Colon (tissue), 2 donors: Measurements from ENCODE around the gene HSPA8.

Experiments used
- FAIRE-seq: peaks from 2 replicates; lab custom pipeline; 2012; peaks lifted over from hg19 to GRCh38; lab: Jason Lieb, UNC
- donor health status: control.
- donor health status: control.

HSPA8 gene

DNA sequence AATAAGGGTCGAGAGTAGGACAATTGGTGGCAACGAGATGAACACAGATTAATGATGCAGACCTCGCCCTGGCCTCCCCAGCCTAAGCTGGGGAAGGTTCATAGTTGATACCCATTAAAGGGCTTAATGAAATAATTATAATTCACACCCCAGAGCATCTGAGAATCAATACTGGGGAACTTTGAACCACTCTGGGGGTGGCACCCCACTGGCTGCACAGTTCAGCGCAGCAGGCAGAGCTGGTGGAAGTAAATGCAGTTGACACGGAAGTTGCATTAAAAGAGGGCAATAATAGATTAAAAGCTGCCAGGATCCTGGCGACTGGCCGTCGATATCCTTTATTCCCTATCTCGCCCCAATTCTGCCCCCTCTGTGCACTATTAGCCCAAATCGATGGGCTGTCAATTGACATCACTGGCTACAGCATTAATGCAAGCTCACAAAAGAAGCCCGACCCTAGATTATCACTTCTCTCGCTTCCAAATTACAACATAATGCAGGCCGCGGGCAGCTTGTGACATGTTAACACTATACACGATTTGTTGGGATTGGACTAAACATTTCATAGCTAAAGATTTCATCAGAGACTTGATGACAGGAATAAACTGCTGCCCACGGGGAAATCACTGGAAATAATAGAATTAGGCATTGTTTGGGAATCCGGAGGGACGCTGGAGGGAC is 14.5 kb downstream of the HSPA8 start:
- FAIRE-seq: no peak

DNA sequence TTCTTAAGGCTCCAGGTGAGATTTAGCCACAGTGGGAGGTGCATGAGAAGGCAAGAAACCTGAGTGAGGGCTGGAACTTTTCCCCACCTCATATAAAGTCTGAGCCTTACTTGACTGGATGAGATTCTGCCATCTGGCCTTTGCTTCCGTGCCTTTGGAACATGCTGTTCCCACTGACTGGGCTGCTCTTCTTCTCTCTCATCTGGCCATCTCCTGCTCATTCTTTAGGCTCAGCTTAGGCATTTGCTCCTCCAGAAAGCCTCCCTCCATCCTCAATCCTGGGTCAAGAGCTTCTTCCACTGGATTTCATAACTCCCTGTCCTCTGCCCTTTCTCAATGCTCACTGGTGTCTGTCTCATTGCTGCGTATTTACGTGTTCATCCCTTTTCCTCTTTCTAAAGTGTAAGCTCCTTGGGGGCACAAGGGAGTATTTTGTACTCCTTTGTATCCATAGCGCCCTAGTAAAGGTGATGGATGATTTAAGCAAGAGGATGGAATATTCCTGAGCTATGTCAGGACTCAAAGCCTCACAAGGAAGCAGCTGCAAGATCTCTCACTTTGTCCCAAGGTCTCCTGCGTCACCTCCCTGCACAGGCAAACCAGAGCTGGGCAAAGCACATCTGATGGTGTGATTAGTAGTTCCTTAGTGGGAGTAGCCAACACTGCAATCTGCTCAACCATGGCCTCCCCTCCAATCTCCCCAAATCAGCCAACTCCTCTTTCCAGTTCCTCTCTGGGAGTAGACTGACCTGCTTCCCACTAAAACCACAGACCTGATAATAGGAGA is 15.3 kb downstream of the HSPA8 start:
- no peak for FAIRE-seq

DNA sequence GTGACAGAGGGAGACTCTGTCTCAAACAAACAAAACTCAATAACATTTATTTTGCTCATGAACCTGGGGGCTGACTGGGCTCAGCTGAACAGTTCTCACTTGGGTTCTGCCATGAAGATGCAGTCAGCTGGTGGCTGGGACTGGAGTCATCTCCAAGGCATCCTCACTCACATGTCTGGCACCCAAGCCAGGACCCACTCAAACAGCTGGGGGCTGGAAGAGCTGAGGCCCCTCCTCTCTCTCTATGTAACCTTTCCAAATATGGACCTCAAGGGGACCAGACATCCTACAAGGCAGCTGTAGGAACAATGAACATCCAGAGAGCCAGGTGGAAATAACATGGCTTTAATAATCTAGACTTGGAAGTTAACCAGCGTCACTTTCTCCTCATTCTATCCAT is 16.8 kb downstream of the HSPA8 start:
- no peak for FAIRE-seq

DNA sequence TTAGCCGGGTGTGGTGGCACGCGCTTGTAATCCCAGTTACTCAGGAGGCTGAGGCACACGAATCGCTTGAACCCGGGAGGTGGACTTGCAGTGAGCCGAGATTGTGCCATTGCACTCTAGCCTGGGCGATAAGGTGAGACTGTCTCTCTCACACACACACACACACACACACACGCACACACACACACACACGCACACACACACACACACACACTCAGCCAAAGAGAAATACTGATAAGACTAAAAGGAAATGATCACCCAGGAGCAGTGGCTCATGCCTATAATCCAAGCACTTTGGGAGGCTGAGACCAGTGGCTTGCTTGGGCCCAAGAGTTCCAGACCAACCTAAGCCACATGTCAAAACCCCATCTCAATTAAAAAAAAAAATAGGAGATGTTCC is 20.8 kb downstream of the HSPA8 start:
- no peak for FAIRE-seq

DNA sequence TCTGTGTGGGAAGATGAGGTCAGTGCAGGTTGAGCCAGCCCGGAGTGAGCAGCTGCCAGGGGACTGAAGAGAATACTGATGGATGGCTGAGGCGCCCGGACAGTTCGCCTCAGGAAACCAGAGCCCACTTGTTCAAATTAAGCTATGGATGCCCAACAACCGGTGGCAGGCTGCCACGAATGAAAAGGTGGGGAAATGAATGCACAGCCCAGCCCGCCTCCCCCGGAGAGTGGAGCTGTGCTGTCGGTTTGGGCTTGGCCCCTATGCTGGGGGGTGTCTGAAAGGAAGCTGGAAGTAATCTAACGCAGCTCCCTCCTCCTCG is 21.9 kb downstream of the HSPA8 start:
- FAIRE-seq: no peak

DNA sequence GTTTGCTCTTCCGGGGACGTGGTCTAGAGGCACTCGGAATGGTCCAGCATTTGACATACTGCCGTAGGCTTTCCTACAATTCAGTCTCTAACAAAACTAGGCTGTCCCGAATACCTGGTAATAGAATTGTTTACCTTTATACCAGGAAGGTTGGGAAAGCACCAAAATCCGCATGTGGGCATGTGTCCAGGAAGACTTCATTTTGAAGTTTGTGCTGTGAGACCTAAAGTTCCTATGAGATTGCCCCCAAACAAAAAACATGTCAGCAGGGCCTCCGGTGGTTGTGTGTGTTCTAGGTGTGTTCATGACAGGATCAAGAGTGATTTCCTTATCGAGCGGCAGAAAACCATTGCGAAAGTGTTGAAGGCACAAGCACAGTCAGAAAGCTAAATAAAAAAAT is 26.1 kb downstream of the HSPA8 start:
- no peak for FAIRE-seq

DNA sequence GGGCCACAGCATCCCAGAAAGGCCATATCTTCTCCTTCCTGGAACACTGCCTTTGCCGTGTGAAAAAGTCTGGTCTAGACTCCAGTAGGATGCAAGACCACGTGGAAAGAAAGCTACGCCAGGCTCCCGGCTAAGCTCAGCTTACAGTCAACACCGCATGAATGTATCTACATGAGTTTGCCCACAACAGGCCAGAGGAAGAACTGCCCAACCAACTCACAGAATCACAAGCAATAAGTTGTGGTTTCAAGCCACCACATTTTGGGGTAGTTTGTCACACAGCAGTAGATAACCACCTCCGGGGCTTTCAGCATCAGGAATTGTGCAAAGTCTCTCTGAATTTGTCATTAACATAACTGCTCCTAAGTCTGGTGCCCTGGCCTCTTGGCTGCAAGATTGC is 27.3 kb downstream of the HSPA8 start:
- FAIRE-seq: no peak

DNA sequence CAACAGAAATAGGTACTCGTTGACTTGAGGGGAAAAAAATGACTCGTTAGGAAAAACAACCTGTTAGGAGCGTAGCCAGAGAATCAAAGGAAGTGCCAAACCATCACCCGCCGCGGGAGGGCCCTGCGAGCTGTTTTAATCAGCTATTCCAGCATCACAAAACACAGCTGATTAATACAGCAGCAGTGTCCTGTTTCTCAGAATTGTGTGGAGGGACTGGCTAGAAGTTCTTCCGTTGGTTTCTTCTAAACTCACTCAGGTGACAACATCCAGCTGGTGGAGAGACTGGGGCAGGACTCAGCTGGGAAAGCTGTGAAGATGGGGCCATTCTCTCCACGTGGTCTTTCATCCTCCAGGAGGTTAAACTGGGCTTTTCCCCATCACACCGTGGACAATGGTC is 28.0 kb downstream of the HSPA8 start:
- FAIRE-seq: no peak

DNA sequence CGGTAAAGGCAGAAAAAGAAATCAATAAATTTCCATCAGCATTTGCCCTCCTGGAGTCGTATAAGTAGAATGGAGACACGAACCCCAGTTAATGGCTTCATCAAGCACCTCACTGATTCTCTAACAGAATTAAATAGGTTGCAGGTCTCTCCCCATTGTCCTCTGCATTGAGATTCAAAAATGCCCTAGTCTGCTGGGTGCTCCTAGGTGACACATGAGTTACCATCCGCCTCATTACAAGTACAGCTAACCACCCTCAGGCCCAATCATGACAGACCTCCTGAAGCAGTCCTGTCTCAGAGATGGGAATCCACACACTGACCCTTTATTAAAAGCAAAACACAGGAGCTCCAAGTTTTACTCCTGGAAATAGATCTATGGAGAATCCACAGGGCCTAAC is 31.4 kb downstream of the HSPA8 start:
- FAIRE-seq: no peak

DNA sequence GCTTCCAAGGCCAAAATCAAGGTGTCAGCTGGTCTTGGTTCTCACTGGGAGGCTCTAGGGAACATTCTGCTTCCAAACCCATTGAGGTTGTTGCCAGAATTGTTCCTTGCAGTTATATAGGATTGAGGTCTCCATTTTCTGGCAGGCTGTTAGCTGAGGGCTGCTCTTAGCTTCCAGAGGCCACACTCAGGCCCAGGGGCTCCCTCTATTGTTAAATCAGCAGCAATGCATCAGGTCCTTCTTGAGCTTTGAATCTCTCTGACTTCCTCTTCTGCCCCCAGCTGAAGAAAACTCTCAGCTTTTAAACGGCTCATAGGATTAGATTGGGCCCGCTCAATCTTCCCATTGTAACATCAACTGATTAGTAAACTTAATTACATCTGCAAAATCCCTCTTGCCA is 41.0 kb downstream of the HSPA8 start:
- FAIRE-seq: no peak

DNA sequence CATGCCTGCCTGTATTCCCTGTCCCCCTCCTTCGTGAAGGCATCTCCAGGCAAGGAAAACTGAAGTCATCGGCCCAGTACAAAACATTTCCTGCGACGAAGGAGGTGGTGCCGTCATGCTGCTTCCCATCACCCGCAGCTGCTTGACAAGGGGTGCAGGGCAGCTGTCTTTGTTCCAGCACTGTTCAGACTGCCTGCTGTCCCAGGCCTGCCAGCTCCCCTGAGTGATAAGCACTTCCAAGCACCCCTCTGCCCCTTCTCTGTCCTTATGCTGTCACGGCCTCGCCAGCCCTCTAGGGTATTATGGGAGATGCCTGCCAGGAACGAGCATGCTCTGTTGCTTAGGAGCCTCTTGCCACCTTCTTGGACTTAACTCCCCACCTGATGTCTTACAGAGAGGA is 43.2 kb downstream of the HSPA8 start:
- FAIRE-seq: no peak

DNA sequence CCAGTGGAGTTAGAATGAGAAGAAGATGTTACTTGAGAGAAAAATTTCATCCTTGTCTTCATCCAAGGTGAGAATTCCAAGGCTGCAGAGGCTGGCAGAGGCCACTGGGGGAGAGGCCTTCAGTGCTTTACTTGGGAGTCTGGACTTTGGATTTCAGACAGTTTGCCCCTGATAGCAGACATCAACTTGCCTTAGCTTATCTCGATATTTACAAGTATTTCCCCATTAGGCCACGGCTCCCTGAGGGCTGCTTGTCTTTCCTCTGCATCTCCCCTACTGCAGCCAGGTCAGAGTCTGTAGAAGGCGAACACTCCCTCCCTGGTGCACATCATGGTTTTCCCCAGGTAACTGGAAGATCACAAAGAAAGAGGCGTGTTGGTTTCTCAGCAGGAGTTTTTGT is 50.4 kb downstream of the HSPA8 start:
- FAIRE-seq: no peak
